GM19043 (cell line): ENCODE measurements around the gene BCL2L15.

Experiments used
- ATAC-seq: cut with Tn5 transposase; IDR thresholded peaks from one replicate; pipeline ENCODE4 v1.9.1; 2021; ENCODE audit warnings: low read depth; ENCODE audit not compliant: unreplicated experiment

The BCL2L15 gene

DNA sequence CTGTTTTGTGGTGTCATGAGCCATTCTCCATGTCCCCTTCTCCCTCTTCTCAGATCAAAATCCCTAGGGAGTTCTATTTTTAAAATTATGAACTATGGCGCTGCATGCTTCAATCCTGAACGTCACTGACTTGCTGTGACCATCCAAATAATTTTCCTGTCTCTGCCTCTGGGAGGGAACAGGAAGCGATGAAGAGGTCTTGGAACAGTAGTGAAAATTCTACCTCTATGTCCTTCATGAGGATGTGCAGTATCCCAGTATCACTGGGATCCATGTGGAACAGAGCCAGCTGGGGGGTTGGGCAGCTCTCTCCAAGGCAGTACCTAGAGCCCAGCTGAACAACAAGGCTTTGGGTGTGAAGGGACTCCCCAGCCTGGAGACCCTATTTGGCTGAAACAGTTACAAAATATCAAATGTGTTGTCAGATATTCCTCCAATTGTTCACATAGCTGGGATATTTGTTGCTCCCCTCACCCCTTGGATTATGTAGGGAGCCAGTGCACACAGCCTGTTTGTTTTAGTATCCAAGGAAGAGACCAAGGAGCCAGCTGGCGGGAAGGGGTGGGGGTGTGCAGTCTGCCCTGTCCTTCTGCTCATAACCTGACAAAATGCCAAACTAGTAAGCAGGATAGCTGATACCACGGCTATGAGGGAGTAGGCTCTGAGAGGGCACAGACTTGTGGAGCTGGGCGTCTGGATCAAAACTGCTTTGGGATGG lies 25.4 kb upstream of the BCL2L15 start:
- no peak for ATAC-seq

GRCh38 chr1:113905435-113905861 lies 18.1 kb upstream of the BCL2L15 start:
- ATAC-seq, result no peak

DNA sequence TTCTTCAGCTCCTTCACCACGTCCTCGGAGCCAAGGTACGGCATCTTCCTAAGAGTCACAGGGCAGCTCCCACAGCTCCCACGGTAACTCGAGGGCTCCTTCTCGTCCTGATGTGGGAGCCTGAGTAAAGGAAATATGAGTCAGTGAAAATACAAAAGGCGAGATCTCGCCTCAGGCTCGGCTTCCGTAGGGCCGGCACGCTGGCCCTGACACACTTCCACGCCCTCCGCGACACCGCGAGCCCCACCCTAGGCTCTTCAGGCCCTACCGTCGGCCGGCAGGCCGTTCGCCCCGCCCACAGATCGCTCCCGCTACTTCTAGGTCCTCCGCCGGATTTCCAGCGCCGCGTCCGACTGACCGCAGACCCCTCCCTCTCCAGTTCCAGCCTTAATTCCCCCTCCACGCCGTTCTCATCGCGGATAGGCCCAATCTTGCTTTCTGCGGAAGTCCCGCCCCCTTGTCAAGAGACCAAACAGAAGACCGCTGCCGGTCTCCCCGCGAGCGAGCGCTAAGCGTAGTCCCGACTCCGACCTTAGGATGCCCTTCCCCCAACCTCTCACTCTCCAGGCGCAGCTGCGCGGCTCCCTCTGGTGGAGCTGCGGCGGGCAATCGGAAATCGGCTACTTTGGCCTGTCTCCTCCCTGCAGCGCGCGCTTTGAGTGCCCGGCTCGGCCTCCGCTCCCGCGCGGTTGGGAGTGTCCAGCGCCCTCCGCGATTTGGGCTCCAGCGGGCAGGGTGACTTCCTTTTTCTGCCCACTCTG lies 17.5 kb upstream of the BCL2L15 start, which contains the start of the genes AP4B1 and DCLRE1B:
Gene AP4B1 (minus strand): TSS at position 126 of the 761 bp plus-strand sequence. CDS start 82 bp downstream, at position 44.
Gene DCLRE1B (plus strand): TSS at position 653 of the 761 bp plus-strand sequence. CDS start 261 bp downstream, outside the sequence.
- peak; percentile 86 for ATAC-seq

GRCh38 chr1:113904293-113904673 lies 16.9 kb upstream of the BCL2L15 start:
- ATAC-seq, result peak; percentile 20

DNA sequence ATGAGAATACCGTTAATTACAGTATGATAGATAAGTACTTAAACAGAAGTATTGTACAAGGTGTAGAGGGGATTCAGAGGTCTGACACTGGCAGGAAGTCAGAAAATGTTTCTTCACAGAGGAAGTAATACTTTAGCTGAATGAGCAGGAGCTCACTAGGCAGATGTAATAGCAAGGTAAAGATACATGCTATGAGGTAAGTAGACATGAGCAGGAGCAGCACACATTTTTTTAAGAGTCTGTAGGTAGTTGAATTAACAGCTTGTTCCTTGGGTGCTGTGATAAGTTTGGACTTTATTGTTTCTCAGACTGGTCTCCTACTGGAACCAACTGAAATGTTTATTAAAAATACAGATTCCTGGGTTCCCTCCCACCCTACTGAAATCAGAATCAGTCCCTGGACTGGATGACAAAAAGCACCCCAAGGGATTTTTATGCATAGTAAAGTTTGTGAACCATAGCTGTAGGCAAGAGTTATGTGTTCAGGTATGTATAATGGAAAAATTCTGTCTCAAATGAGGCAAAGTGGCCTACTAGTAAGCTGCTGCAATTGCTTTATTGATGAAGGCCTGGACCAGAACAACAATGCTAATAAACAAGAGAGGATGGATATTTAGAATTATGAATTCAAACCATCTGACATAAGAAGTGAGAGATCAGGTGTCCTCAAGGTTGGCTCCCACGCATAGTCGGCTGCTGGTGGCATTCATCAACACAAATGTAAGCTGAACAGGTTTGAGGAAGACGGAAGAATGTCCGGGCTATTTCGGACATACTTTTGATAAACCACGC lies 16.3 kb upstream of the BCL2L15 start:
- ATAC-seq, result no peak

DNA sequence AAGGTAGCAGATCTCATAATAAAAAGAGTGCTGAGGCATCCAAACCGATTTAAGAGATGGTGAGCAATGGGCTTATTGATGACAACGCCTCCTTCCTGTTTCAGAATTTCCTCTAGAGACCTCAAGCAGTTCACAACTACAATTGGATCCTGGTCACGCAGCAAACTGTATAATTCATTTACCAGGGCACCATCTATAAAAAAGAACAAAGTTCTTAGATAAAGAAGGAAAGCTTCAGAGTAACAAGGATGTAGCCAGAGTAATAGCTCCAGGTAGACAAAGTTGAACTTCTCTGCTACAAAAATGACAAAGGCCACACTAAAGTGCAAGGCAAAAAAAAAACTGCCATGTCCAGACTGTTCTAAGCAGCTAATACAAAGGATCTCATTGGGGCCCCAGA lies 13.8 kb upstream of the BCL2L15 start:
- no peak for ATAC-seq

DNA sequence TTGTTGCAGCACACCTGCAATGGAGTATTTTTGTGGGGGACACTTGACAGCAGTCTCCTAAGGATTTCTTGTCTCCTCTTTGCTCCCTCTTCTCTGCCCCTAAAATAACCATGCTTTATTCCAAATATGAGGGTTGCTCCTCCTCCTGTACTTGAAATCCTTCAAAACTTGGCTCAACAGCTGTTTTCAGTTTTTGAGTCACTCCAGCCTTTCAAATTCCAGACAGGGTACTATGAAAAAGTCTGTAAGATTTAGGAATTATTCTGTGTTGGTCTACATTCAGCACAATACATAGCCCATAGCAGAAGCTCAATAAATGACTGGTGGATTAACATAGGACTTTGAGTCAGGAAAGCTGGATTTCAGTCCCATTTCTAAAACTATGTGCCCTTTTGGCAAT lies 11.7 kb upstream of the BCL2L15 start:
- no peak for ATAC-seq

DNA sequence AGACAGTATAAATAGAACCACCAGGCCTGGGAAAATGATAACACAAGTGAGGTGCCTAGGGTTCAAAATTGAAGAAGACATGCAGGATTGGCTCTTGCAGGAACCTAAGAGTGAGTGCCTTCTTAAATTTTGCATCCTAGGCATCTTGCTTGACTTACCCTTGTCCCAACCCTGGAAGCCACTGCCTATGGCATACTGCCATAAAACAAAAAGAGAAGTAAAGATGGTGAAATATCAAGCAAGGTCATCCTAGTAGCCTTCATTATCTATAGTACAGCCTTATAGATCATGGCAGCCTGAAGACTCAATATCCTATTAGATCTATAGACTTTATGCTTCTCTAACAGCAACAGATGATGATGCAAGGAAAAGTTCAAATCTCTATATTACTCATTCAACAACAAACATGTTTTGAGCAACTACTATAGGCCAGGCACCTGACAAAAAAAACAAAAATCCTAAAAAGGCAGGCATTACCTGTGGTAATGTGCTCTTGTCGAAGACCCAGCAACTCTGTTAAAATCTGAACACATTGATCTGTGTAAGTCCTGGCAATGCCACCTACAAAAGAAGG lies 10.9 kb upstream of the BCL2L15 start:
- ATAC-seq, result no peak

GRCh38 chr1:113895961-113896360 lies 8.6 kb upstream of the BCL2L15 start:
- no peak for ATAC-seq

- no peak for ATAC-seq
Measured at GRCh38 chr1:113895098-113895497, 7.7 kb upstream of the BCL2L15 start.

DNA sequence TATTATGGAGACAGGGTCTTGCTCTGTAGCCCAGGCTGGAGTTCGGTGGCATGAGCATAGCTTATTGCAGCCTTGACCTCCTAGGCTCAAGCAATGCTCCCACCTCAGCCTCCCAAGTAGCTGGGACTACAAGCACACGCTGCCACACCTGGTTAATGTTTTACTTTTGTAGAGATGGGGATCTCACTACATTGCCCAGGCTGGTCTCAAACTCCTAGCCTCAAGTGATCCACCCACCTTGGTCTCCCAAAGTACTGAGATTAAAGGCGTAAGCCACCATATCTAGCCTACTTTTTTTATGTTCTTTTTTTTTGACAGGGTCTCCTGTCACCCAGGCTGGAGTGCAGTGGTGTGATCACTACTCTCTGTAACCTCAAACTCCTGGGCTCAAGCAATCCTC lies 5.9 kb upstream of the BCL2L15 start:
- no peak for ATAC-seq

- no peak for ATAC-seq
Measured at GRCh38 chr1:113891631-113892220, 4.3 kb upstream of the BCL2L15 start.

DNA sequence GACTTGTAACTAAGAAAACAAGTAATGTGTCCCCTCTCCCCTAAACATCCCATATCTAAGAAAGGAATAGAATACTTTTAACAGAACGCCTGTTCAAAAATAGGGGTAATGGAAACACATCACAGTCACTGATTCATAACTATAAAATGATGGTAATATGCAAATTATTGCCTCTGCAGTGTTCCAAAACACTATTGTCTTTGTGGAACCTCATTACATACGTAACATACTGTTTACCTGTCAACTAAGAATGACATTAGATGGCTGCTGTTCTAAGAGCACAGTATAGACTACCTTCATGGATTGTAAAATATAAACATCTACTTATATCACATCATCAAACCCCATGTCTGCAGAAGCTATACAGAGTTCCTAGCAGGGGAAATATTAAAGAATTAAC lies 3.4 kb upstream of the BCL2L15 start:
- no peak for ATAC-seq

GRCh38 chr1:113886417-113887401 lies 672 bp downstream of the BCL2L15 start:
- ATAC-seq, result no peak

DNA sequence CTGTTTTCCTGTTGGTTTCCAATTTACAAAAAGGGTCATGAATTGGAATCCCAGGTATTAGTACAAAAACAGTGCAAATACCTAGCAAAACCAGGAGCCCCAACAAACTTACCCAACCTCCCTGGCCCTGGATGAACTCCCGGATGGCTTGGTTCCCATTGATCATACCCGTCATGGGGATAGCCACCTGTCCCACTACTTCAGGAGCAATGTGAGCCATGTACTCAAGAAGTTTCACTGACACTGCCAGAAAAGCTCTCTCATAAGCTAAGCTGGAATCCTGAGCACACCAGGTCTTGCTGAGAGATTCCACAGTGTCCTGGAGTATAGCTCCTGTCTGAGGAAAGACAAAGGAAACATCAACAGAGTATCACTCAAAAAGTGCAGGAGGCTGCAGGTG lies 5.7 kb downstream of the BCL2L15 start:
- no peak for ATAC-seq

DNA sequence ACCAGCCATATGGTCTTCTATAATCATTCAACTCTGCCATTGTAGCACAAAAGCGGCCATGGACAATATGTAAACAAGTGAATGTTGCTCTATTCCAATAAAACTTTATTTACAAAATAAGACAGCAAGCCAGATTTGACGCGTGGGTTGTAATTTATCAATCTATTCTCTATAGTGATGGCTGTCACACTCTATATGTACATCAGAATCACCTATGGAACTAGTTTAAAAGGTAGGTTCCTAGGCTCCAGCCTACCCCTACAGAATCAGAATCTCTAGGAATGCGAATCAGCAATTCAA lies 7.7 kb downstream of the BCL2L15 start:
- no peak for ATAC-seq

GRCh38 chr1:113876176-113876575 lies 11.2 kb downstream of the BCL2L15 start:
- no peak for ATAC-seq

DNA sequence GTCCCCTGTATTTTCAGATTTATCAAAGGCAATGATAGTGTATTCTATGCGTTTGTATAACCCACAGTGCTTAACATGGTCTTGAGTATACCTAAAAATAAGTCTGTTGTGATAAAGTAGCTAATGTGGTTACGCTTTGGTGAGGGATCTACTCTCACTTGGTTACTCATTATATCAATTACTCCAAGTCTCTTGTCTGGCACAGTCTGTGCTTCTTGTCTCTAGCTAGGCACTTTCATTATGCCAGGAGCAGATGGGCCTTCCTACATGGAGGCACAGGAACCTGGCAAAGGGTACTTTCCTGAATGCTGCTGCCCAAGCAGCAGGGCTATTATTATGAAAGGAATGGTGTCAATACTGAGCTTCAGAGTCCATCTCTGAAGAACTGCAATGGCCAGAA lies 11.7 kb downstream of the BCL2L15 start:
- peak; percentile 58 for ATAC-seq
